HG03354 (cell line): ENCODE data around the gene ZBTB7B.
"Not testable (repeated sequence)": the region's sequence is repeated elsewhere in the genome, so short reads cannot be mapped to it uniquely, and the experiment has no call there.

Experiments
- ATAC-seq: cut with Tn5 transposase; IDR thresholded peaks from one replicate; pipeline ENCODE4 v1.9.1; 2021; ENCODE audit warnings: mild to moderate bottlenecking; ENCODE audit not compliant: unreplicated experiment, poor library complexity, severe bottlenecking

Gene ZBTB7B

DNA sequence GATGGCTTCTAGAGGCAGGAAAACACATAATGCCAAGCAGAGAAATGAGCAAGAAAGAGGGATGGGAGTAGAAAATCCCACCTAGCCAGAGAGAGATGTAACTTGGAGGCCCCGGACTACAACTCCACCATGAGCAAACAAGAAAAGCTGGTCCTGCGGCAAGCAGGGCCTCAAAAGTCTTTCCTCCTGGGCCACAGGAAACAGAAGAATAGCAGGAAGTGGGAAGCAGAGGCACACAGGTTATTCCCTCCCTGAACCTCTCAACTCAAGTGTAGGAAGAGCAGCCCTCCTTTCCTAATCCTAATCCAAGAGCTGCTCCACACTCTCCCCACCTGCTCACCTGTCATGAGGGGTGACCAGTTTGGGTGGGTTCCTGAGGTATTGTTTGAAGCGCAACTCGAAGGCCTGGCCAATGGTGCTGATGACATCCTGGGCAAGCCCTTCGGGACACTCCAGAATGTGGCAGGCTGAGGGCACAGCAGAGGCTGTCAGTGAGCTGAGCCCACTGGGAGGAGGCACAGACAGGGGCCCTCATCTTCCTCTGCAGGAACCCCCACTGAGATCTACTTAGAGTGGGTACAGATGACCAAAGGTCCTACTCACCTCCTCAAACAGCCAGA lies 35.2 kb upstream of the ZBTB7B start:
- no peak for ATAC-seq

DNA sequence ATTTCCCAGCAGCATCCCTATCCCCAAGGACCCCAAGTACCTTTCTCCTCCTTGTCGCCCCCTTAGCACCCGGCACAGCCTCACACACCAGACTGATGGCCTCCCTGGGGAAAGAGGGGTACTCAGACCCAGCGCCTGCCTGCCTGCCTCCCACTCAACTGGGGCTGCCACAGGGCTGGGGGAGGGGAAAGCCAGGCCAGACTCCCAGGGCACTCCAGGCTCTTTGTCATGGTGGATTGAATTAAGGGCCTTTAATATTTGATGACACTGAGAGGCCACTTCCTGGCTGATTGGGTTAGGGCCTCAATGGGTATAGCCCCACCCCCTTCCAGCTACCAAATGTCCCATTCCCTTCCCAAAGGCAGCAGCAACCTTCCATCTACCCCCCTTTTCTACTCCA lies 33.9 kb upstream of the ZBTB7B start:
- ATAC-seq = no peak

- no peak for ATAC-seq
Measured at GRCh38 chr1:154969246-154969645, 33.4 kb upstream of the ZBTB7B start.

GRCh38 chr1:154969860-154970452 lies 32.6 kb upstream of the ZBTB7B start:
- ATAC-seq = no peak

DNA sequence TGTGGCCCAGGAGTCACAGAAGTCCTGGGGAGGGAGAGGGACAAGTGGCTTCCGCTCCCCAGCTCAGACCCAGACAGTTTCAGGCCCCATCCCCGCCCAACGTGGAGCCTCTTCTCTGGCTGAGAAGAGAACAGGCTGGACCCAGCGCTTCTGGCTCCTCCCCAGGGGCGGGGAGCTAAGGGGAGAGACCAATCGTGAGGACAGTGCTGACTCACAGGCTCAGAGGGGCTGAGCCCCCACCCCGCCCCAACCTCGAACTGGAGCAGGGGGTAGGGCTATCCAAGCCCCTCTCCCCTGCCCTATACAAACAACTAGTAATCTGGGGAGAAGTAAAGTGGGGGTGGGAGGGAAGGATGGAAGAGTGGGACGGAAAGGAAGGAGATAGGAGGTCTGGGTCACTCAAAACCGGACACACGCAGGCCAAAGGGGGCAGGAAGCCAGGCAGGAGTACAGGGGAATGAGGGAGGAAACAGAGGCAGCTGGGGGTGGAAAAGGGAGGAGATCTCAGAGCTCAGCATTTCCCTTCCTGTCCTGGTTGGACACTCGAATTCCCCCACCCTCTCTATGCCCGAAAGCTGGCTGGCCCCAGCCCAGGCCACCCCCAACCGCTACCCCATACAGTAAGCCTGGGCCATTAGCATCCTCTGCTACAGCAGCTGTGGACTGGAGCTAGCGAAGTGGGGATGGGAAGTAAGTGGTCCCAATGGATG lies 31.8 kb upstream of the ZBTB7B start, which contains the start of gene SHC1:
Gene SHC1 (minus strand): TSS at position 117 of the 710 bp plus-strand sequence. CDS start 221 bp downstream, outside the sequence.
- ATAC-seq = peak; percentile 27

- no peak for ATAC-seq
Measured at GRCh38 chr1:154971341-154971998, 31.1 kb upstream of the ZBTB7B start.

DNA sequence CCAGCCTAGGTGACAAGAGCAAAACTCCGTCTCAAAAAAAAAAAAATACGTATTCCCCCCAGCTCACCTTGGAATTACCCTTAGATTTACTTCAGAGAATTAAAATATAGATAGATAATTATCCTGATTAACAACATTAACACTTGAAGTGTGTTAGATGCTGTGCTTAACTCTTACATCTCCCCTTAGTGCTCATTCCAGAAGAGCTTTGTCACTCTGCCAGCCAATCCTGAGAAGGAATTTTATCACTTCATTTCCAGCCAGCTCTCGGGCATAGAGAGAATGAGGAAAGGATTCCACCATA lies 30.4 kb upstream of the ZBTB7B start:
- no peak for ATAC-seq

- ATAC-seq = no peak
Measured at GRCh38 chr1:154972517-154973343, 29.9 kb upstream of the ZBTB7B start.

DNA sequence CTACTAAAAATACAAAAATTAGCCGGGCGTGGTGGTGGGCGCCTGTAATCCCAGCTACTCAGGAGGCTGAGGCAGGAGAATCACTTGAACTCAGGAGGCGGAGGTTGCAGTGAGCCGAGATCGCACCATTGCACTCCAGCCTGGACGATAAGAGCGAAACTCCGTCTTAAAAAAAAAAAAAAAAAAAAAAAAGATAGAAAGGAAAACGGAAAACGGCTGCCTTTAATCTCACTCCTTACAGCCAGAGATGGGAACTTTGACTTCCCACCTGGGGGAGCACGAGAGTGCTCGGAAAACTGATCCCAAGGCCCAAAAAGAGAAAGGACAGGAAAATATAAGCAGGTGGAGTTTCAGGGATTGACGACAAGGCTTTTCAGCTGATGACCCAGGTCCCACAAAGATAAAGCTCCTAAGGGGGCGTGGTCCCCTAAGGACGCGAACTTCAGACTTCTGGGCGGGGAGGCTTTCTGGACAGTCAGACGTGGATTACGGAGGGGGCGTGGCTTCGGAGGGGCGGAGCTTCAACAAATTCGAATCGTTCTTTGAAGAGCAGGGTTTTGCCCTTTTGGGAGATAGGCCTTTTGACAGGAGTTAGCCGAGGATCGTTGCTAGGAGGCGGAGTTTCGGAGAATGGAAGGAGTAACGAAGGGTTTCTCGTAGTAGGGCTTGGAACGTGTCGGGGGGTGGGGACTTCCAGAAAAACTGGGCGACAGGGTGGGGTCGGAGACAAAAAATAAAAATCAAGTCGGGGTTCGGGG lies 29.1 kb upstream of the ZBTB7B start:
- ATAC-seq = peak; percentile 22

DNA sequence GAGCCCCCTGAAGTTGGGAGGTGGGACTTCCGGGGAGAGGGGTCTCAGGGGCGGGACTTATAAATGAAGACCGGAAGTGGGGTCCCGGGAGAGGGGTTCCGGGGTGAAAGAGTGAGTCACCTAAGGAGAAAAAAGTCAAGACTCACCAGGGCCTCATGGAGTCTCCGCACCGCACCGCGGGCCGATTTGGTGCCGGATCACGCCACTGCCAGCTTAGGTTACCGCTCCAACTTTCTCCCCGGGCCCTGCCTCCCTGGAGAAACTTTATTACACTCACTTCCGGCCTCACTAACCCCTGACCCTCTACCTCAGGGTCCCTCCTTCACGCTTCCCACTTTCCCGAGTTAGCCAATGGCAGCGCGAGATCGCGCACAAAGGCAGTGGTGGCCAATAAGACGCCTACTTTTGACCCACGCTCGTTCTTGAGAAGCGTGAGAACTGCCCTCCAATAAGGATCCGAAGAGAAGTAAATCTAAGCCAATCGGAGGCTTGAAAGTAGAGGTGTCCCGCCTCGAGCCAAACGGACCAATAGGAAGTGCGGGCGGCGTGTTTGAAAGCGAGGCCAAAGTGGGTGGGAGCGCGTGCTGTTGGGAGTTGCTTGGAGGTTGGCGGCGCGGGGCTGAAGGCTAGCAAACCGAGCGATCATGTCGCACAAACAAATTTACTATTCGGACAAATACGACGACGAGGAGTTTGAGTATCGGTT lies 28.3 kb upstream of the ZBTB7B start, which contains the start of gene CKS1B:
Gene CKS1B (plus strand): TSS at position 580 of the 706 bp plus-strand sequence. CDS start 65 bp downstream, at position 645.
- ATAC-seq = peak; percentile 77

DNA sequence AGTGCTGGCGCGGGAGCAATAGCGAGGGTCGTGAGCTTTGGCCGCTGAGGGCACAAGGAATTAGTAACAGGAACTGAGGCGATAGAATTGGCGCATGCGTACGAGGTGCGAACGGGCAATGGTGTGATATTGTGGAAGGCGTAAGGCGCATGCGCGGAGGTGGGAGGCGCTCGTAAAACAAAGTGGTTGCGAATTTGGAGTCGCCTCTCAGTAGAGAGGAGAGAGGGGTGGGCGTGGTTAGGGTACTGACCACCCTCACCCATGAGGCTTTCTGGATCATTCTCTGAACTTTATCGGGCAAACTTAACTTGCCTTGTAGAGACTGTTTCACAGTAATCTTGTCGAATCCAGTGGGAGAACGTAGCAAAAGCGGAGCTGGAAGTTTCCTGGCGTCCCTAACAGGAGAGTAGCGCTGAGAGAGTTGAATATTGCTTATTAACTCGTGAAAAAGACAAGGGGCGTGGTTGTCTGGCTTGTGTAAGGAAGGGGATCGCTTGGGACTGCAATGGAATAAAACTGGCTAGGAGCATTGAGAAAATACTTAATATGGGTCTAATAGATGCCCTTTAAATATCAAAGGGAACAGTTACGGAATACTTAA lies 27.7 kb upstream of the ZBTB7B start:
- peak; percentile 50 for ATAC-seq

DNA sequence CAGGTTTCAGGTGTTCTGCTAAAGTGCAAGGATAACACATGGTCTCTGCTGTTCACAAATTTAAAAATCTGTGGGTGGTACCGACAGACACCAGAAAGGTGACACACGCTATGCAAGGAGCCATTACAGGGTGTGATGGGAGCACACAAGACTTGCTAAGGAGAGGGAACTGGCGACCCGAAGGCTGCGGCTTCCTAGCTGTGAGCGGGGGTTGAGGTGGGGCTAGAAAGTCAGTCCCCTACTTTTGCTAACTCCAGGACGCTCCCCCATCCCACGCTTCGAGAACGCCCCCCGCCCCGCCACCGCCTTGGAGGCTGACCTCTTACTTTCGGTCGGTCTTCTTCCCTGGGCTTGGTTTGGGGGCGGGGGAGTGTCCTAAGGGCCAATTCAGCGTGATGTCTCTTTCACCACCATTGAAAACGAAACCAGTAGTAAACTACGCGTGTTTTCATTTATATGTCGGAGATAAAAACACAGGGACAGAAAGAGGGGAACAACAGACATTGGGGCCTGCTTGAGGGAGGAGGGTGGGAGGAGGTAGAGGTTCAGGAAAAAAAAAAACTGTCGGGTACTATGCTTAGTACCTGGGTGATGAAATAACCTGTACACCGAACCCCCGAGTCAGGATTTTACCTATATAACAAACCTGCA lies 27.1 kb upstream of the ZBTB7B start:
- ATAC-seq = no peak

- not testable (repeated sequence) for ATAC-seq
Measured at GRCh38 chr1:154977762-154978161, 24.8 kb upstream of the ZBTB7B start.

DNA sequence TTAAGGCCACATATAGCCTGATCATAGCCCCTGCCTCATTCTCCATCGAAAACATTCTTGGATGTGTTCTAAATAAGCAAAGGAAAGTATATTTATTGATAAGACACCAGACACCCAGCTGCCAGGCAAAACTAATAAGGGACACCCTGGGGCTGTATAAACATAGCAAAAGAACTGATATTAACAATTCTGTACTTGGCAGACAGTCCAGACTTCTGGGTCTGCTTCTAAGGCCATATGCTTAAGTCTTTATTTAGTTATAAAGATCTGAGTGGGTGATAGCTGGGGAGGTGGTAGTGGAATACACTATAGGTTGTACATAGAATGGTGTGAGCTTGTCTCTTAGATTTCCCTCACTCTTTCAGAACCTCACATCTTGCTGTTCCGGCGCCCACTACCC lies 24.2 kb upstream of the ZBTB7B start:
- no peak for ATAC-seq

DNA sequence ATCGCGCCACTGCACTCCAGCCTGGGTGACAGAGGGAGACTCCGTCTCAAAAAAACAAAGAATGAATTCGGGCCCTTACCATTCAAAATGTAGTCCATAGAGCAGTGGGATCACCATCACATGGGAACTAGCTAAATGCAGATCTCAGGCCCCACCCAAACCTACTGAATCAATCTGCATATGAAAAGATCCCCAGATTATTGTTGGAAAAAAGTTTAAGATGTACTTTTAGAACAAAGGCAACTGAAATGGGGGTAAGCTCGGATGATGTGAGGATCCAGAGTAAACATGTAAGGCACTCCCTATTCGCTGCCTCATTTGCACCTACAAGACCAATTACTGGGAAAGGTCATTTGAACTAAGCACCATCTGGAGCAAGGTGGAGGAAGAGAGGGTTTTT lies 20.3 kb upstream of the ZBTB7B start:
- ATAC-seq = no peak

DNA sequence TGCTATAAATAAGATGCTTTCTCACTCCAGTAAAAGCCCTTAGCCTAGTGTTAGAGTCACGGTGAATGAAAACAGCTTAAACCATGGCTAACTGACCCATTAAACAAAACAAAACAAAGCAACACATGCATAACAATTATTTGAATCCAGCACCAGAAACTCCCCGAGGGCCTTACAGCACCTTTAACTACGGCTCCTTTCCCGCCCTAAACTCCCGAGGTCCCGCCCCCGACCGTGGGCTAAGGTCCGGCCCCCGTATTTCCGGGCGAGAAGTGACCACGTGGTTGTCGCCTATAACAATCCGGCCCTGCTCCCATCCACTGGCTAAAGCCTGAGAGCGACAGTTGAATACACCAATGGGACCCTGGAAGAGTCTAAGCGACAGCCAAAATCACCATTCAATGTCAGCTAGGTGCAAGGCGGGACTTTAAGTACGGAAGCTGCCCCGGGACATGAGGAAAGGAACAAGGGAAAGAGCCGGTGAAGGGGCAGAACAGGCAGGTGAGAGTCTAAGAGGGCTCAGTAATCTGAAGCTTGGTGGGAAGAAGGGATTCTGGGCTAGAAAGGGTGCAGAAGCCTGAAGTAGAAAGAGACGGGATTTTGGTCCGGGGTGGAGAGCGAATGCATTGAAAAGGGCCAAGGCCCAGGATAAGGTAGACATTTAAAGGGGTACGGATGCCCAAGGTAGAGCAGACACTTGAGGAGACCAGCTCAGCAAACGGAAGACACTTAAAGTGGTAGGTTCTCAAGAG lies 19.5 kb upstream of the ZBTB7B start, which contains the start of gene FLAD1:
Gene FLAD1 (plus strand): TSS at position 448 of the 752 bp plus-strand sequence. CDS start 351 bp downstream, outside the sequence.
- ATAC-seq = peak; percentile 97
